ENCODE results near the gene GULP1. TPM values are rescaled to one million over a fixed set of nuclear protein-coding genes. Genes with fewer than 3 reads are reported as not detected.
A peak's percentile ranks its signal among the peaks of the same experiment; 100 is the strongest.

Gene GULP1
- total and polyA plus RNA-seq, 2 of the 4 experiments (the other 2 are of a cell fraction): 24.4 to 40.1 TPM

DNA sequence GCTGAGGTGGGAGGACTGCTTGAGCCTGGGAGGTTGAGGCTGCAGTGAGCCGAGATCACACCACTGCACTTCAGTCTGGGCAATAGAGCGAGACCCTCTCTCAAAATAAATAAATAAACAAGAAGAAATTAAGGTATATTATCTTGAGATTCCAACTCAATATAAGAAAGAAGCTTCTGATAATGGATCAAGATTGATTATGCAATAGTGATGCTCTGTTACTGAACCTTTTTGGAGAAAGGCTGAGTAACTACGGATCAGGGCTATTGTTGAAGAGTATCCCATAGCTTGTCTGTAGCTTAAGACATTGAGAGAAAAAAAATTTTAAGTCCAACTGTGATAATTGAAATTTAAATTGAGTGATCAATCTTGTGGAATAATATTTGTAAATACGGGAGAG, 17.7 kb downstream of the GULP1 start:
- H2AK5ac ChIP-seq (ENCODE audit: low read depth, low read length): no peak overlapping the region
- H3K56ac ChIP-seq (ENCODE audit: extremely low read depth, insufficient read depth, low read length): no peak overlapping the region
- CTCF ChIA-PET: interaction anchor here (0.6 kb wide), 1 partner anchor 731 kb away, joined by 3 read pairs; no protein-coding TSS in a partner anchor
- no peak overlapping the region for H4K91ac ChIP-seq (ENCODE audit: insufficient read depth, low read depth, low read length)
- H3K4me3 ChIP-seq (ENCODE audit: insufficient read depth, low read depth, low read length): no peak overlapping the region
- no peak overlapping the region for H2AK9ac ChIP-seq (replicated peaks; ENCODE audit: low read depth, low read length, poor library complexity)
- H3K9ac ChIP-seq (ENCODE audit: low read depth, low read length): no peak overlapping the region
- POLR2A ChIA-PET (ENCODE audit: unreplicated experiment): no interaction called here
- no peak overlapping the region for H3K14ac ChIP-seq (replicated peaks; ENCODE audit: low read depth, low read length)
- DNase-seq (no peak), ATAC-seq (ENCODE audit: low read depth) (no peak)
- no peak overlapping the region for H3K18ac ChIP-seq (ENCODE audit: low read depth, low read length)
- no peaks in the 10 kb centered on the region for H3K36me3 ChIP-seq (ENCODE audit: control insufficient read depth, insufficient read depth, low read length)
- TF ChIP-seq, protein P1, sequence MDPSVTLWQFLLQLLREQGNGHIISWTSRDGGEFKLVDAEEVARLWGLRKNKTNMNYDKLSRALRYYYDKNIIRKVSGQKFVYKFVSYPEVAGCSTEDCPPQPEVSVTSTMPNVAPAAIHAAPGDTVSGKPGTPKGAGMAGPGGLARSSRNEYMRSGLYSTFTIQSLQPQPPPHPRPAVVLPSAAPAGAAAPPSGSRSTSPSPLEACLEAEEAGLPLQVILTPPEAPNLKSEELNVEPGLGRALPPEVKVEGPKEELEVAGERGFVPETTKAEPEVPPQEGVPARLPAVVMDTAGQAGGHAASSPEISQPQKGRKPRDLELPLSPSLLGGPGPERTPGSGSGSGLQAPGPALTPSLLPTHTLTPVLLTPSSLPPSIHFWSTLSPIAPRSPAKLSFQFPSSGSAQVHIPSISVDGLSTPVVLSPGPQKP (IDR thresholded peaks at IDR 0.05; ENCODE audit: borderline replicate concordance, low read depth, low read length): no peak
- peak; percentile 66 for TF ChIP-seq CEBPB (IDR thresholded peaks at IDR 0.05; ENCODE audit: low read depth, low read length)
- no peak overlapping the region for H2BK5ac ChIP-seq (ENCODE audit: low read depth, low read length, poor library complexity, severe bottlenecking)
- peaks cover 7% of the 10 kb centered on the region for H3K4me1 ChIP-seq (ENCODE audit: control insufficient read depth, insufficient read depth, low read length)
- in situ Hi-C loops (cut with MboI; ENCODE audit: low sequenced_read_pairs): loop anchor here (25.0 kb wide), 1 partner anchor 1103 kb away; no protein-coding TSS in a partner anchor
- H2BK15ac ChIP-seq (ENCODE audit: low read depth, low read length): no peak overlapping the region
- H3K27ac ChIP-seq (ENCODE audit: insufficient read depth, low read length): no peak overlapping the region
- no peaks in the 10 kb centered on the region for H4K20me1 ChIP-seq (ENCODE audit: insufficient read depth, low read length)
- WGBS, 2 experiments (ENCODE audit: extremely low coverage in 2 of 2, insufficient read length in 1 of 2): no CpG with 5 or more reads among the region's 4 CpGs
- dilution Hi-C loops (cut with HindIII; ENCODE audit: low sequenced_read_pairs, unreplicated experiment): no loop called here
- no peak overlapping the region for H3K23ac ChIP-seq (ENCODE audit: low read depth, low read length)
- no peak overlapping the region for H3K4me2 ChIP-seq (ENCODE audit: low read depth, low read length)
- no peak overlapping the region for H2BK20ac ChIP-seq (ENCODE audit: low read depth, low read length)
- H4K8ac ChIP-seq (ENCODE audit: low read depth in 2 of 2, low read length in 2 of 2): no peak overlapping the region
- H3K4ac ChIP-seq (ENCODE audit: low read depth, low read length): no peak overlapping the region
- H2BK120ac ChIP-seq (ENCODE audit: low read depth, low read length): no peak overlapping the region
- peaks cover 44 to 69% of the 10 kb centered on the region in 2 experiments for H3K79me1 ChIP-seq (ENCODE audit: low read depth in 1 of 2, low read length in 2 of 2)
- no peaks in the 10 kb centered on the region for H3K27me3 ChIP-seq (ENCODE audit: control insufficient read depth, insufficient read depth, low read length)
- no peak overlapping the region for H2AFZ ChIP-seq (replicated peaks; ENCODE audit: low read length, poor library complexity)
- no peak overlapping the region for H4K5ac ChIP-seq (ENCODE audit: low read depth, low read length)
- BruUV-seq (replicated peaks): no TSS peak
- no peaks in the 10 kb centered on the region for H3K9me3 ChIP-seq (ENCODE audit: control insufficient read depth, insufficient read depth, low read length)
- 0 out of 2 replicates have a peak, but pooled peaks cover 2% of the 10 kb centered on the region for H3K9me1 ChIP-seq (ENCODE audit: insufficient read depth, low read length)
- intact Hi-C loops (cut with micrococcal nuclease): no loop called here
